CD14-positive monocyte (primary cell): ENCODE measurements around the gene HLA-DQA1. TPM values are rescaled to one million over a fixed set of nuclear protein-coding genes. Genes with fewer than 3 reads are reported as not detected.
A peak's percentile ranks its signal among the peaks of the same experiment; 100 is the strongest.

Experiments
- DNase-seq, 3 donors: peaks; one replicate each; pipeline ENCODE4 v3.0.0-alpha.2; 2011 to 2022
- H2AFZ ChIP-seq: 2 replicates; pipeline ENCODE4 v1.6.0; 2012; ENCODE audit warnings: mild to moderate bottlenecking, low read depth, low read length, inconsistent platforms; ENCODE audit not compliant: insufficient read depth, poor library complexity, severe bottlenecking
- H3K27ac ChIP-seq, 2 donors: 1 replicate in 1 of 2; 2 replicates in 1 of 2; pipeline ENCODE4 v1.5.1; 2012 to 2013; ENCODE audit warnings: low read length in 2 of 2, control low read depth in 1 of 2, inconsistent platforms in 1 of 2, low read depth in 1 of 2, mild to moderate bottlenecking in 1 of 2
- H3K27me3 ChIP-seq, 2 donors: one replicate each; pipeline versions ENCODE4 v1.6.0 to v1.6.1; 2011 to 2013; ENCODE audit warnings: low read length in 2 of 2; ENCODE audit not compliant: control insufficient read depth in 2 of 2, insufficient read depth in 2 of 2
- H3K36me3 ChIP-seq, 2 donors: replicated peaks in 1 of 2; 1 replicate in 1 of 2; 2 replicates in 1 of 2; pipeline versions ENCODE4 v1.5.1 to v1.6.1; 2012 to 2013; ENCODE audit warnings: low read length in 2 of 2, control low read depth in 1 of 2, inconsistent platforms in 1 of 2, mild to moderate bottlenecking in 1 of 2; ENCODE audit not compliant: insufficient read depth in 2 of 2, control insufficient read depth in 1 of 2
- H3K4me1 ChIP-seq, 2 donors: 1 replicate in 1 of 2; 2 replicates in 1 of 2; pipeline versions ENCODE4 v1.5.1 to v1.6.1; 2012 to 2013; ENCODE audit warnings: low read length in 2 of 2, control low read depth in 1 of 2, inconsistent platforms in 1 of 2, mild to moderate bottlenecking in 1 of 2, moderate library complexity in 1 of 2; ENCODE audit not compliant: insufficient read depth in 2 of 2, control insufficient read depth in 1 of 2
- H3K4me2 ChIP-seq: replicated peaks from 2 replicates; pipeline ENCODE3; 2012; ENCODE audit warnings: low read length, moderate library complexity, mild to moderate bottlenecking; ENCODE audit not compliant: poor library complexity, severe bottlenecking; ENCODE audit errors: extremely low read depth
- H3K4me3 ChIP-seq, 3 experiments: fragments of 200-600 bp in 1 of 3; sonication (generic) in 1 of 3; replicated peaks in 1 of 3; 1 replicate in 2 of 3; 2 replicates in 1 of 3; pipeline ENCODE4 v1.5.1; 2011 to 2013; ENCODE audit warnings: low read length in 3 of 3, mild to moderate bottlenecking in 3 of 3, control low read depth in 2 of 3, low read depth in 2 of 3, inconsistent platforms in 1 of 3, moderate library complexity in 1 of 3
- H3K79me2 ChIP-seq: 2 replicates; pipeline ENCODE4 v1.6.0; 2012; ENCODE audit warnings: mild to moderate bottlenecking, control low read depth, inconsistent platforms, low read length, moderate library complexity; ENCODE audit not compliant: insufficient read depth
- H3K9ac ChIP-seq: 2 replicates; pipeline ENCODE4 v1.6.0; 2017; ENCODE audit warnings: low read length, mild to moderate bottlenecking; ENCODE audit not compliant: insufficient read depth, poor library complexity, severe bottlenecking
- H3K9me3 ChIP-seq, 2 donors: replicated peaks in 1 of 2; 1 replicate in 1 of 2; 2 replicates in 1 of 2; pipeline versions ENCODE4 v1.5.1 to v1.6.1; 2012 to 2013; ENCODE audit warnings: low read length in 2 of 2, control low read depth in 1 of 2; ENCODE audit not compliant: control insufficient read depth in 1 of 2, insufficient read depth in 1 of 2
- H4K20me1 ChIP-seq: 2 replicates; pipeline ENCODE4 v1.6.0; 2012; ENCODE audit warnings: mild to moderate bottlenecking, low read length, control low read depth, moderate library complexity; ENCODE audit not compliant: insufficient read depth
- H3K27ac Mint-ChIP-seq, 7 donors: one replicate each; pipeline ENCODE4 v1.8.0; 2020; ENCODE audit warnings: mild to moderate bottlenecking in 7 of 7, mixed read lengths in 7 of 7, moderate library complexity in 6 of 7, inconsistent platforms in 2 of 7
- H3K27me3 Mint-ChIP-seq, 3 donors: one replicate each; pipeline ENCODE4 v1.8.0; 2021 to 2022; ENCODE audit warnings: low read depth in 3 of 3, mild to moderate bottlenecking in 3 of 3, mixed read lengths in 3 of 3, moderate library complexity in 3 of 3, inconsistent platforms in 1 of 3
- H3K36me3 Mint-ChIP-seq, 2 donors: one replicate each; pipeline ENCODE4 v1.8.0; 2020; ENCODE audit warnings: mixed read lengths in 2 of 2, inconsistent platforms in 1 of 2, mild to moderate bottlenecking in 1 of 2
- H3K4me1 Mint-ChIP-seq: one replicate; pipeline ENCODE4 v1.8.0; 2020; ENCODE audit warnings: mild to moderate bottlenecking, mixed read lengths
- H3K4me3 Mint-ChIP-seq, 2 donors: one replicate each; pipeline ENCODE4 v1.8.0; 2020; ENCODE audit warnings: mild to moderate bottlenecking in 2 of 2, mixed read lengths in 2 of 2, moderate library complexity in 1 of 2
- H3K9me3 Mint-ChIP-seq, 7 donors: one replicate each; pipeline ENCODE4 v1.8.0; 2020 to 2022; ENCODE audit warnings: mixed read lengths in 7 of 7, mild to moderate bottlenecking in 6 of 7, moderate library complexity in 6 of 7, inconsistent platforms in 2 of 7
- CTCF ChIP-seq: fragments of 200-600 bp; IDR thresholded peaks from one replicate; pipeline ENCODE4 v1.8.0; 2022; ENCODE audit warnings: antibody characterized with exemption, mild to moderate bottlenecking
- WGBS: methylation state at CpG from one replicate; pipeline ENCODE4 v1.1.5; 2013; ENCODE audit warnings: missing lambda C conversion rate; ENCODE audit not compliant: insufficient coverage; 5-methylcytosine and 5-hydroxymethylcytosine counted together
- intact Hi-C, 2 donors: fragments of 100-400 bp; cut with micrococcal nuclease; formaldehyde crosslinking; loops; one replicate each; pipeline versions ENCODE4 v1.15.0 to v1.15.1; 2023
- polyA plus RNA-seq, 3 donors: library from polyadenylated mRNA; depleted of rRNA in 1 of 3; unstranded in 2 of 3; stranded (reverse) in 1 of 3; fragments of 300-500 nt in 2 of 3; fragments of >200 nt in 1 of 3; fragmentation: Illumina TruSeq in 2 of 3; gene quantifications; 1 replicate in 2 of 3; 2 replicates in 1 of 3; pipeline ENCODE4 v1.2.3, GENCODE V29; 2012 to 2021

The HLA-DQA1 gene
- polyA plus RNA-seq, 3 donors: 98.1 to 191 (median 117) TPM

GRCh38 chr6:32614366-32615081 lies 22.7 kb upstream of the HLA-DQA1 start:
- Histone ChIP-seq H3K9ac (no peak overlapping the region), H3K4me2 (no peak overlapping the region), H3K27me3 (no peaks in the 10 kb centered on the region), H2AFZ (no peak overlapping the region), H3K36me3 (no peaks in the 10 kb centered on the region), H3K4me3 (no peak overlapping the region), H4K20me1 (no peaks in the 10 kb centered on the region), H3K4me1 (peaks cover 6 to 7% of the 10 kb centered on the region in 2 donors), H3K27ac (no peak overlapping the region), H3K9me3 (peaks cover 0 to 6% of the 10 kb centered on the region in 2 donors), H3K79me2 (no peaks in the 10 kb centered on the region)
- DNase-seq: no peak
- peaks cover 0 to 8% (median 3%) of the 10 kb centered on the region in 7 donors for H3K9me3 Mint-ChIP-seq
- H3K4me3 Mint-ChIP-seq: no peak overlapping the region
- intact Hi-C loops: no loop called here
- H3K27ac Mint-ChIP-seq: peak overlapping the region in 1 of 7 donors; percentile 68
- H3K36me3 Mint-ChIP-seq: peaks cover 0 to 8% of the 10 kb centered on the region in 2 donors
- TF ChIP-seq CTCF: no peak
- H3K4me1 Mint-ChIP-seq: peaks cover 18% of the 10 kb centered on the region
- no CpG with 5 or more reads among the region's 1 CpG for WGBS
- H3K27me3 Mint-ChIP-seq: no peaks in the 10 kb centered on the region

DNA sequence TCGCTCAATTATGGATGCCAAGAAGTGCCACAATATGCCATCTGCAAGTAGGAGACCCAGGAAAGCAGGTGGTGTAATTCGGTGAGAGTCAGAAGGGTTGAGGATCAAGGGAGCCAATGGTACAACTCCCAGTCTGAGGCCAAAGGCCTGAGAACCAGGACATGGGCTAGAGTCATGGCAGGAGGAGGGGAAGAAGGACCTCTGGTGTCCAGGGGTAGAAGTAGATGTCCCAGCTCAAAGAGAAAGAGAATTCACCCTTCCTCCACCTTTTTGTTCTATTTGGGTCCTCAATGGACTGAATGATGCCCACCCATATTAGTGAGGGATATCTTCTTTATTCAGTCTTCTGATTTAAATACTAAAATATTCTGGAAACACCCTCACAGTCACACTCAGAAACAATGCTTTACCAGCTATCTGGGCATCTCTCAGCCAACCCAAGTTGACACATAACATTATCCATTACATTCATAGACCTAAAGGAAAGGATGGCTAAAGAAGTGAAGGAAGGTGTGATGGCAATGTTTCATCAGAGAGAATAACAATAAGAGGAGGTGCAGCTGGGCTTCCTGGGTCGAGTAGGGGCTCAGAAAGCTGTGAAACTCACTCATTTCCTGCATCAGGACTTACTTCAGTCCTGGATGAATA lies 21.2 kb upstream of the HLA-DQA1 start:
- peak overlapping the region in 3 of 7 donors; percentile 18 to 69 (median 67) for H3K27ac Mint-ChIP-seq
- no peak for TF ChIP-seq CTCF
- Histone ChIP-seq H4K20me1 (no peaks in the 10 kb centered on the region), H3K4me3 (no peak overlapping the region), H3K9ac (no peak overlapping the region), H3K9me3 (peaks cover 0 to 6% of the 10 kb centered on the region in 2 donors), H3K4me1 (no peaks in the 10 kb centered on the region), H3K4me2 (no peak overlapping the region), H3K36me3 (no peaks in the 10 kb centered on the region), H3K79me2 (no peaks in the 10 kb centered on the region), H3K27ac (no peak overlapping the region), H2AFZ (no peak overlapping the region), H3K27me3 (no peaks in the 10 kb centered on the region)
- H3K4me3 Mint-ChIP-seq: no peak overlapping the region
- WGBS: 50% methylated on average over 2 of the region's 3 CpGs
- intact Hi-C loops: no loop called here
- H3K9me3 Mint-ChIP-seq: peaks cover 0 to 8% (median 3%) of the 10 kb centered on the region in 7 donors
- DNase-seq: no peak
- no peaks in the 10 kb centered on the region for H3K27me3 Mint-ChIP-seq
- H3K36me3 Mint-ChIP-seq: peaks cover 0 to 8% of the 10 kb centered on the region in 2 donors
- peaks cover 18% of the 10 kb centered on the region for H3K4me1 Mint-ChIP-seq
